ENCODE data around the gene FAM181B.
A peak's percentile ranks its signal among the peaks of the same experiment; 100 is the strongest.
"Not testable (repeated sequence)": the region's sequence is repeated elsewhere in the genome, so short reads cannot be mapped to it uniquely, and the experiment has no call there.

FAM181B gene

GRCh38 chr11:82732348-82732733 lies 1.3 kb downstream of the FAM181B start:
- no peak for DNase-seq

GRCh38 chr11:82731691-82732277 lies 1.9 kb downstream of the FAM181B start:
- DNase-seq: no peak

- no peak for DNase-seq
Observed at GRCh38 chr11:82730754-82731153, 2.9 kb downstream of the FAM181B start.

- DNase-seq: no peak
Observed at GRCh38 chr11:82730286-82730685, 3.4 kb downstream of the FAM181B start.

GRCh38 chr11:82724026-82724425 lies 9.6 kb downstream of the FAM181B start:
- no peak for DNase-seq

- no peak for DNase-seq
Observed at GRCh38 chr11:82722231-82722630, 11.4 kb downstream of the FAM181B start.

GRCh38 chr11:82720267-82721065 lies 13.2 kb downstream of the FAM181B start:
- no peak for DNase-seq

- DNase-seq: no peak
Observed at GRCh38 chr11:82719361-82720105, 14.1 kb downstream of the FAM181B start.

- DNase-seq: no peak
Observed at GRCh38 chr11:82718821-82719220, 14.8 kb downstream of the FAM181B start.

GRCh38 chr11:82718307-82718706 lies 15.4 kb downstream of the FAM181B start:
- DNase-seq: peak in 1 of 5 experiments; percentile 26

GRCh38 chr11:82714346-82715174 lies 19.1 kb downstream of the FAM181B start:
- DNase-seq: no peak

- no peak for DNase-seq
Observed at GRCh38 chr11:82711648-82712047, 22.0 kb downstream of the FAM181B start.

GRCh38 chr11:82703796-82704195 lies 29.9 kb downstream of the FAM181B start:
- DNase-seq: no peak

- no peak for DNase-seq
Observed at GRCh38 chr11:82703226-82703625, 30.4 kb downstream of the FAM181B start.

GRCh38 chr11:82701847-82702520 lies 31.7 kb downstream of the FAM181B start:
- peak in 1 of 5 experiments; percentile 15 for DNase-seq

GRCh38 chr11:82698576-82699352 lies 34.9 kb downstream of the FAM181B start:
- no peak for DNase-seq

GRCh38 chr11:82692981-82693380 lies 40.7 kb downstream of the FAM181B start:
- DNase-seq: no peak

GRCh38 chr11:82689347-82689746 lies 44.3 kb downstream of the FAM181B start:
- DNase-seq: not testable (repeated sequence)

- no peak for DNase-seq
Observed at GRCh38 chr11:82686211-82686610, 47.5 kb downstream of the FAM181B start.

- no peak for DNase-seq
Observed at GRCh38 chr11:82683029-82683428, 50.6 kb downstream of the FAM181B start.

All from T-helper 2 cell (primary cell).